ENCODE measurements around the gene STAG3. TPM values are rescaled to one million over a fixed set of nuclear protein-coding genes. Genes with fewer than 3 reads are reported as not detected.
A peak's percentile ranks its signal among the peaks of the same experiment; 100 is the strongest.

Gene STAG3
- total and polyA plus RNA-seq, 10 of the 15 experiments (the other 5 are each of a cell fraction or from before 2014, with no cell fraction given), result 73.0 to 306 (median 120) TPM

DNA sequence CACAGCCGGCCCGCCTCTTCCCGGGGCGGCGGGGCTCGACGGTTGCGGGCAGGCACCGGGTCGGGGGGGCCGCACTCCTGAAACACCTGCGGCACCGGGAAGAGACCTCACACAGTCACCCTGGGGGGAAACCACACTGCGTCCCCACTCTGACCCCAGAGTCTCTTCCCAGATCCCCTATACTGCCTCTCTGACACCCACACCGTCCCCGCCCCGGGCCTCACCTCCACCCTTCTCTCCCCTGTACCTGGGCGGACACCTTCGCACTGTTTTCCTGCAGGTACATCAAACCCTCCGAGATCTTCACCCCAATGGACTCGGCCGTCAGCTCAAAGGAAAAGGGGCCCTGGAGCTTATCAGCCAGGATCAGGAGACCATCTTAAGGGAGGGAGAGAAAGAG, 5.9 kb upstream of the STAG3 start:
- Histone ChIP-seq H4K20me1 (ENCODE audit: control insufficient read depth, insufficient read depth) (no peaks in the 10 kb centered on the region), H3K79me2 (ENCODE audit: control insufficient read depth, insufficient read depth, low read length) (no peaks in the 10 kb centered on the region), H3K4me2 (ENCODE audit: control insufficient read depth, insufficient read depth) (0 out of 2 replicates have a peak overlapping the region, but pooled peaks have one; percentile 72), H3K4me1 (ENCODE audit: control insufficient read depth, insufficient read depth, low read length) (peaks cover 47% of the 10 kb centered on the region), H3K27ac (ENCODE audit: control insufficient read depth, insufficient read depth) (no peak overlapping the region), H3K27me3 (replicated peaks in 1 of 2; ENCODE audit: control insufficient read depth in 2 of 2, insufficient read depth in 2 of 2, low read length in 1 of 2) (peaks cover 4 to 6% of the 10 kb centered on the region in 2 experiments; a peak in 3 of 4 replicates), H2AFZ (ENCODE audit: control insufficient read depth, low read depth, low read length) (no peak overlapping the region), H3K9me3 (replicated peaks; ENCODE audit: control insufficient read depth, insufficient read depth, low read length) (no peaks in the 10 kb centered on the region), H3K9ac (ENCODE audit: control insufficient read depth, insufficient read depth, low read length) (no peak overlapping the region), H3K36me3 (ENCODE audit: control insufficient read depth in 2 of 2, insufficient read depth in 2 of 2, low read length in 1 of 2) (no peaks in the 10 kb centered on the region), H3K4me3 (peak overlapping the region; percentile 39; the same call in 1 of the 2 replicates)
- SMC1A ChIA-PET (ENCODE audit: uncharacterized antibody, unreplicated experiment), result interaction anchor here (1.1 kb wide), 1 partner anchor 10 kb away, joined by 3 read pairs; no protein-coding TSS in a partner anchor
- BruUV-seq (replicated peaks), result no TSS peak
- no peak for FAIRE-seq
- no peak for DNase-seq (ENCODE audit: low read depth, low spot score)
- TF ChIP-seq, protein P1, sequence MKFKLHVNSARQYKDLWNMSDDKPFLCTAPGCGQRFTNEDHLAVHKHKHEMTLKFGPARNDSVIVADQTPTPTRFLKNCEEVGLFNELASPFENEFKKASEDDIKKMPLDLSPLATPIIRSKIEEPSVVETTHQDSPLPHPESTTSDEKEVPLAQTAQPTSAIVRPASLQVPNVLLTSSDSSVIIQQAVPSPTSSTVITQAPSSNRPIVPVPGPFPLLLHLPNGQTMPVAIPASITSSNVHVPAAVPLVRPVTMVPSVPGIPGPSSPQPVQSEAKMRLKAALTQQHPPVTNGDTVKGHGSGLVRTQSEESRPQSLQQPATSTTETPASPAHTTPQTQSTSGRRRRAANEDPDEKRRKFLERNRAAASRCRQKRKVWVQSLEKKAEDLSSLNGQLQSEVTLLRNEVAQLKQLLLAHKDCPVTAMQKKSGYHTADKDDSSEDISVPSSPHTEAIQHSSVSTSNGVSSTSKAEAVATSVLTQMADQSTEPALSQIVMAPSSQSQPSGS (IDR thresholded peaks at IDR 0.05; ENCODE audit: low read length), result no peak
- peak; percentile 43; the same call in 1 of the 2 replicates for TF ChIP-seq RUNX3 (IDR thresholded peaks at IDR 0.05; ENCODE audit: low read length)
- no peak for TF ChIP-seq SUZ12 (IDR thresholded peaks at IDR 0.05; ENCODE audit: unreplicated experiment)
- TF ChIP-seq, protein P2, sequence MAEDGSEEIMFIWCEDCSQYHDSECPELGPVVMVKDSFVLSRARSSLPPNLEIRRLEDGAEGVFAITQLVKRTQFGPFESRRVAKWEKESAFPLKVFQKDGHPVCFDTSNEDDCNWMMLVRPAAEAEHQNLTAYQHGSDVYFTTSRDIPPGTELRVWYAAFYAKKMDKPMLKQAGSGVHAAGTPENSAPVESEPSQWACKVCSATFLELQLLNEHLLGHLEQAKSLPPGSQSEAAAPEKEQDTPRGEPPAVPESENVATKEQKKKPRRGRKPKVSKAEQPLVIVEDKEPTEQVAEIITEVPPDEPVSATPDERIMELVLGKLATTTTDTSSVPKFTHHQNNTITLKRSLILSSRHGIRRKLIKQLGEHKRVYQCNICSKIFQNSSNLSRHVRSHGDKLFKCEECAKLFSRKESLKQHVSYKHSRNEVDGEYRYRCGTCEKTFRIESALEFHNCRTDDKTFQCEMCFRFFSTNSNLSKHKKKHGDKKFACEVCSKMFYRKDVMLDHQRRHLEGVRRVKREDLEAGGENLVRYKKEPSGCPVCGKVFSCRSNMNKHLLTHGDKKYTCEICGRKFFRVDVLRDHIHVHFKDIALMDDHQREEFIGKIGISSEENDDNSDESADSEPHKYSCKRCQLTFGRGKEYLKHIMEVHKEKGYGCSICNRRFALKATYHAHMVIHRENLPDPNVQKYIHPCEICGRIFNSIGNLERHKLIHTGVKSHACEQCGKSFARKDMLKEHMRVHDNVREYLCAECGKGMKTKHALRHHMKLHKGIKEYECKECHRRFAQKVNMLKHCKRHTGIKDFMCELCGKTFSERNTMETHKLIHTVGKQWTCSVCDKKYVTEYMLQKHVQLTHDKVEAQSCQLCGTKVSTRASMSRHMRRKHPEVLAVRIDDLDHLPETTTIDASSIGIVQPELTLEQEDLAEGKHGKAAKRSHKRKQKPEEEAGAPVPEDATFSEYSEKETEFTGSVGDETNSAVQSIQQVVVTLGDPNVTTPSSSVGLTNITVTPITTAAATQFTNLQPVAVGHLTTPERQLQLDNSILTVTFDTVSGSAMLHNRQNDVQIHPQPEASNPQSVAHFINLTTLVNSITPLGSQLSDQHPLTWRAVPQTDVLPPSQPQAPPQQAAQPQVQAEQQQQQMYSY (CRISPR knock-in tag; IDR thresholded peaks at IDR 0.05), result no peak
- no peak; a peak in 1 of 4 replicates for TF ChIP-seq BHLHE40 (IDR thresholded peaks at IDR 0.05; ENCODE audit: borderline replicate concordance in 1 of 2, low read depth in 2 of 2, low read length in 1 of 2)
- TF ChIP-seq POLR2AphosphoS2 (IDR thresholded peaks at IDR 0.05; ENCODE audit: low read depth, low read length), result no peak
- peak in 1 of 2 experiments; percentile 20; a peak in 1 of 4 replicates for TF ChIP-seq IKZF2 (IDR thresholded peaks at IDR 0.05)
- ATAC-seq, result no peak
- CTCF ChIA-PET, result interaction anchor here (1.2 kb wide), 1 partner anchor 18 kb away, joined by 4 read pairs; no protein-coding TSS in a partner anchor
- in situ Hi-C loops (cut with MboI), result no loop called here
- intact Hi-C loops (cut with micrococcal nuclease; ENCODE audit: unreplicated experiment), result no loop called here
- POLR2A ChIA-PET, result interaction anchor here (0.6 to 0.9 kb wide), 5 partner anchors 8 to 89 kb away, joined by 3 to 5 read pairs (median 3); no protein-coding TSS in a partner anchor
- 1% methylated on average over 21 of the region's 22 CpGs for WGBS (ENCODE audit: insufficient coverage, insufficient replicate concordance, low lambda C conversion rate, missing lambda C conversion rate)
- RAD21 ChIA-PET (ENCODE audit: unreplicated experiment), result interaction anchor here (0.6 to 1.5 kb wide), 2 partner anchors 39 to 120 kb away, joined by 3 to 5 read pairs; no protein-coding TSS in a partner anchor
